GM20431 (cell line): Measurements from ENCODE around the gene HES2.
"Not testable (repeated sequence)": the region's sequence is repeated elsewhere in the genome, so short reads cannot be mapped to it uniquely, and the experiment has no call there.

Experiments
- in situ Hi-C: fragments of 300-500 bp; cut with MseI, MboI; formaldehyde crosslinking; loops from one replicate; pipeline ENCODE4 v1.15.0; 2020; ENCODE audit warnings: low sequenced_read_pairs; ENCODE audit not compliant: unreplicated experiment

The HES2 gene

GRCh38 chr1:6437012-6437700, 17.4 kb upstream of the HES2 start:
- in situ Hi-C loops, result not testable (repeated sequence)

- in situ Hi-C loops, result not testable (repeated sequence)
These were observed 16.6 kb upstream of the HES2 start for GRCh38 chr1:6436277-6436676.

- in situ Hi-C loops, result no loop called here
These were observed 15.8 kb upstream of the HES2 start for GRCh38 chr1:6435547-6435946.

GRCh38 chr1:6435129-6435528, 15.4 kb upstream of the HES2 start:
- in situ Hi-C loops, result no loop called here

- in situ Hi-C loops, result no loop called here
These were observed 14.5 kb upstream of the HES2 start for GRCh38 chr1:6434186-6434585.

- in situ Hi-C loops, result not testable (repeated sequence)
These were observed 12.2 kb upstream of the HES2 start for GRCh38 chr1:6431645-6432579.

- in situ Hi-C loops, result not testable (repeated sequence)
These were observed 10.1 kb upstream of the HES2 start for GRCh38 chr1:6429660-6430411.

GRCh38 chr1:6428453-6428852, 8.7 kb upstream of the HES2 start:
- in situ Hi-C loops, result not testable (repeated sequence)

GRCh38 chr1:6427441-6428390, 8.0 kb upstream of the HES2 start:
- in situ Hi-C loops, result no loop called here

- in situ Hi-C loops, result no loop called here
These were observed 7.2 kb upstream of the HES2 start for GRCh38 chr1:6426972-6427350.

- in situ Hi-C loops, result no loop called here
These were observed 6.7 kb upstream of the HES2 start for GRCh38 chr1:6426277-6426971.

- in situ Hi-C loops, result no loop called here
These were observed 5.9 kb upstream of the HES2 start for GRCh38 chr1:6425658-6426057.

GRCh38 chr1:6424619-6425593, 5.2 kb upstream of the HES2 start, which contains the start of gene ESPN:
Gene ESPN (plus strand): TSS chr1:6424776. CDS start chr1:6424956, 180 bp downstream.
- in situ Hi-C loops, result loop anchor here (25.0 kb wide), 1 partner anchor 163 kb away; the partner anchor contains the start of gene GPR153

- in situ Hi-C loops, result loop anchor here (25.0 kb wide), 1 partner anchor 162 kb away; the partner anchor contains the start of gene GPR153
These were observed 4.4 kb upstream of the HES2 start for GRCh38 chr1:6424000-6424565.

GRCh38 chr1:6423321-6423999, 3.7 kb upstream of the HES2 start:
- in situ Hi-C loops, result loop anchor here (25.0 kb wide), 1 partner anchor 161 kb away; the partner anchor contains the start of gene GPR153

GRCh38 chr1:6421266-6421665, 1.5 kb upstream of the HES2 start:
- in situ Hi-C loops, result loop anchor here (25.0 kb wide), 1 partner anchor 159 kb away; the partner anchor contains the start of gene GPR153
